ENCODE data around the gene APOBR.

DNA sequence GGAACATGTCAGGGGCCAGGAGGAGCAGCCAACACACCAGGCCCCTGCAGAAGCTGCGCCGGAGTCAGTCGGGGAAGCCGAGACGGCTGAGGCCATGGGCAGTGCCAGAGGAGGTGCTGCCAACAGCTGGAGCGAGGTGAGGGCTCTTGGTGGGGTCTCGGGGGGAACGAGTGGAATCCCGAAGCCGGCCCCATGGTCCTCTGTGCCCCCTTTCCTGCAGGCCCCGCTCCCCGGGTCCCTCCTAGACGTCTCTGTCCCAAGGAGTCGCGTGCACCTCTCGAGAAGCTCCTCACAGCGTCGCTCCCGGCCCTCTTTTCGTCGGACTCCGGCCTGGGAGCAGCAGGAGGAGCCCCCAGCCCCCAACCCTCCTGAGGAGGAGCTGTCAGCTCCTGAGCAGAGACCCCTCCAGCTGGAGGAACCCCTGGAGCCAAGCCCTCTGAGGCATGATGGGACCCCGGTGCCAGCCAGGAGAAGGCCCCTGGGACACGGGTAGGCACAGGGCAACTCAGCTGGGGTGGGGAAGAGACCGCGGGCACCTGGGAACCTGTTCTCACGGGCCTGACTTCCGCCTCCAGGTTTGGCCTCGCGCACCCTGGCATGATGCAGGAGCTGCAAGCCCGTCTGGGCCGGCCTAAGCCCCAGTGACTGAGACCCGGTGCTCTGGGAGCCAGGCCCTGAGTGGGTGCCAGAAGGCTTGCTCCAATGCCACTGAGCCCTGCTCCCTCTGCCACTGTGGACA lies 3.6 kb downstream of the APOBR start:
- no peak for TF ChIP-seq ZFAT (CRISPR knock-in tag; conservative IDR thresholded peaks at IDR 0.05)
- TF ChIP-seq RBM39 (IDR thresholded peaks at IDR 0.05; ENCODE audit: low read depth, low read length, poor library complexity, severe bottlenecking): no peak
- TF ChIP-seq MAFK (conservative IDR thresholded peaks at IDR 0.05 in 1 of 2, IDR thresholded peaks at IDR 0.05 in 1 of 2; ENCODE audit: low read length in 2 of 2): no peak
- no peak for TF ChIP-seq ZBTB21 (CRISPR knock-in tag; IDR thresholded peaks at IDR 0.05)
- no peak for TF ChIP-seq POLR2AphosphoS5 (IDR thresholded peaks at IDR 0.05; ENCODE audit: low read depth, low read length)
- TF ChIP-seq, protein P1, sequence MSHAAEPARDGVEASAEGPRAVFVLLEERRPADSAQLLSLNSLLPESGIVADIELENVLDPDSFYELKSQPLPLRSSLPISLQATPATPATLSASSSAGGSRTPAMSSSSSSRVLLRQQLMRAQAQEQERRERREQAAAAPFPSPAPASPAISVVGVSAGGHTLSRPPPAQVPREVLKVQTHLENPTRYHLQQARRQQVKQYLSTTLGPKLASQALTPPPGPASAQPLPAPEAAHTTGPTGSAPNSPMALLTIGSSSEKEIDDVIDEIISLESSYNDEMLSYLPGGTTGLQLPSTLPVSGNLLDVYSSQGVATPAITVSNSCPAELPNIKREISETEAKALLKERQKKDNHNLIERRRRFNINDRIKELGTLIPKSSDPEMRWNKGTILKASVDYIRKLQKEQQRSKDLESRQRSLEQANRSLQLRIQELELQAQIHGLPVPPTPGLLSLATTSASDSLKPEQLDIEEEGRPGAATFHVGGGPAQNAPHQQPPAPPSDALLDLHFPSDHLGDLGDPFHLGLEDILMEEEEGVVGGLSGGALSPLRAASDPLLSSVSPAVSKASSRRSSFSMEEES (CRISPR knock-in tag; IDR thresholded peaks at IDR 0.05): no peak
- TF ChIP-seq CBX5 (CRISPR knock-in tag; IDR thresholded peaks at IDR 0.05; ENCODE audit: borderline replicate concordance): no peak

Data from HepG2 (cell line).